GM23338 (cell line): ENCODE results near the gene TNFRSF21. TPM values are rescaled to one million over a fixed set of nuclear protein-coding genes. Genes with fewer than 3 reads are reported as not detected.
A peak's percentile ranks its signal among the peaks of the same experiment; 100 is the strongest.
"Not testable (repeated sequence)": the region's sequence is repeated elsewhere in the genome, so short reads cannot be mapped to it uniquely, and the experiment has no call there.

Experiments used
- ATAC-seq: fragments of 200-7000 bp; cut with Tn5 transposase; 3 replicates; pipeline ENCODE4 v1.9.1; 2020
- DNase-seq: peaks from one replicate; pipeline ENCODE4 v3.0.0-alpha.2; 2015; ENCODE audit warnings: low spot score
- H2AFZ ChIP-seq: fragments of 200-600 bp; sonication (generic); 2 replicates; pipeline ENCODE4 v1.8.0; 2016; ENCODE audit warnings: antibody characterized with exemption, mild to moderate bottlenecking, moderate library complexity
- H3F3A ChIP-seq: fragments of 200-600 bp; sonication (generic); replicated peaks from 2 replicates; pipeline ENCODE4 v1.8.0; 2017; ENCODE audit warnings: antibody characterized with exemption, mixed run types, low read depth
- H3K27ac ChIP-seq: fragments of 200-600 bp; sonication (generic); 2 replicates; pipeline ENCODE4 v1.6.1; 2016; ENCODE audit warnings: low read depth
- H3K27me3 ChIP-seq: fragments of 200-600 bp; sonication (generic); 2 replicates; pipeline ENCODE4 v1.8.0; 2016; ENCODE audit warnings: mild to moderate bottlenecking, mixed run types, moderate library complexity; ENCODE audit not compliant: insufficient read depth
- H3K36me3 ChIP-seq: fragments of 200-600 bp; sonication (generic); 2 replicates; pipeline ENCODE4 v1.8.0; 2016; ENCODE audit warnings: mild to moderate bottlenecking; ENCODE audit not compliant: insufficient read depth
- H3K4me1 ChIP-seq: fragments of 200-600 bp; sonication (generic); 2 replicates; pipeline ENCODE4 v1.8.0; 2016; ENCODE audit warnings: mild to moderate bottlenecking, moderate library complexity; ENCODE audit not compliant: insufficient read depth
- H3K4me2 ChIP-seq: fragments of 200-600 bp; sonication (generic); 2 replicates; pipeline ENCODE4 v1.7.1; 2017; ENCODE audit warnings: mixed run types
- H3K4me3 ChIP-seq: fragments of 200-600 bp; sonication (generic); 2 replicates; pipeline ENCODE4 v1.6.1; 2016; ENCODE audit warnings: mixed run types
- H3K79me2 ChIP-seq: fragments of 200-600 bp; sonication (generic); replicated peaks from 2 replicates; pipeline ENCODE4 v1.8.0; 2017; ENCODE audit warnings: mild to moderate bottlenecking; ENCODE audit not compliant: insufficient read depth
- H3K9me2 ChIP-seq: fragments of 200-600 bp; sonication (generic); 2 replicates; pipeline ENCODE4 v1.8.0; 2017; ENCODE audit not compliant: insufficient read depth
- H4K20me1 ChIP-seq: fragments of 200-600 bp; sonication (generic); replicated peaks from 2 replicates; pipeline ENCODE4 v1.8.0; 2017; ENCODE audit warnings: mild to moderate bottlenecking; ENCODE audit not compliant: insufficient read depth
- H3K27ac Mint-ChIP-seq: 2 replicates; pipeline ENCODE4 v1.8.0; 2020; ENCODE audit warnings: inconsistent platforms, mild to moderate bottlenecking, moderate library complexity, mixed read lengths
- H3K27me3 Mint-ChIP-seq: 3 replicates; pipeline ENCODE4 v1.8.0; 2022; ENCODE audit warnings: low read depth, mild to moderate bottlenecking, moderate library complexity, mixed read lengths, inconsistent platforms; ENCODE audit not compliant: insufficient read depth, poor library complexity
- H3K36me3 Mint-ChIP-seq: 3 replicates; pipeline ENCODE4 v1.8.0; 2021; ENCODE audit warnings: low read depth, mild to moderate bottlenecking, inconsistent platforms, moderate library complexity, mixed read lengths
- H3K4me1 Mint-ChIP-seq: 3 replicates; pipeline ENCODE4 v1.8.0; 2020; ENCODE audit warnings: mild to moderate bottlenecking, inconsistent platforms, mixed read lengths
- H3K4me3 Mint-ChIP-seq: 3 replicates; pipeline ENCODE4 v1.8.0; 2021; ENCODE audit warnings: moderate library complexity, mild to moderate bottlenecking, inconsistent platforms, mixed read lengths
- H3K9me3 Mint-ChIP-seq: 3 replicates; pipeline ENCODE4 v1.8.0; 2020; ENCODE audit warnings: moderate library complexity, mild to moderate bottlenecking, inconsistent platforms, mixed read lengths
- CTCF ChIP-seq, 2 experiments: fragments of 200-600 bp in 1 of 2; sonication (generic) in 1 of 2; conservative IDR thresholded peaks; 2 replicates each; pipeline versions ENCODE4 v1.5.1 to v1.6.1; 2016 to 2017; ENCODE audit warnings: antibody characterized with exemption in 2 of 2, low read depth in 2 of 2, mild to moderate bottlenecking in 2 of 2, moderate library complexity in 1 of 2
- JUNB ChIP-seq: IDR thresholded peaks from one replicate; pipeline ENCODE4 v1.6.1; 2016; ENCODE audit warnings: antibody characterized with exemption; ENCODE audit not compliant: unreplicated experiment
- REST ChIP-seq: IDR thresholded peaks from one replicate; pipeline ENCODE4 v1.6.1; 2018; ENCODE audit warnings: antibody characterized with exemption; ENCODE audit not compliant: unreplicated experiment
- polyA plus RNA-seq: library from polyadenylated mRNA; unstranded; fragments of >200 nt; fragmentation: Nextera tagmentation; extraction: Ambion mirVana; gene quantifications from 2 replicates; pipeline ENCODE4 v1.2.1, GENCODE V29; 2016
- total RNA-seq: library from RNA; depleted of rRNA; stranded (reverse); fragments of >200 nt; shearing (Covaris generic); gene quantifications from 2 replicates; pipeline ENCODE4 v1.2.3, GENCODE V29; 2014

Gene TNFRSF21
- total and polyA plus RNA-seq, 2 experiments from 2014 or later = 22.1 to 48.1 TPM

GRCh38 chr6:47275132-47275531 is 34.6 kb downstream of the TNFRSF21 start:
- not testable (repeated sequence) for H3K4me3 ChIP-seq, ATAC-seq, H2AFZ ChIP-seq, H3K4me3 Mint-ChIP-seq, H3K9me2 ChIP-seq, H3K9me3 Mint-ChIP-seq, H3K27me3 ChIP-seq, H3K27ac ChIP-seq, H3F3A ChIP-seq, H3K4me2 ChIP-seq, H3K27ac Mint-ChIP-seq, H3K27me3 Mint-ChIP-seq, H3K4me1 Mint-ChIP-seq, DNase-seq
- H3K36me3 ChIP-seq = peaks cover 17% of the 10 kb centered on the region; the same call in 1 of the 2 replicates
- peaks cover 33% of the 10 kb centered on the region for H4K20me1 ChIP-seq
- H3K4me1 ChIP-seq = peaks cover 10% of the 10 kb centered on the region
- peaks cover 90% of the 10 kb centered on the region for H3K79me2 ChIP-seq
- peaks cover 50% of the 10 kb centered on the region for H3K36me3 Mint-ChIP-seq

- no peak overlapping the region for H3K4me3 ChIP-seq
- Mint-ChIP-seq H3K4me3 (no peak overlapping the region), H3K9me3 (no peaks in the 10 kb centered on the region), H3K4me1 (peaks cover 22% of the 10 kb centered on the region), H3K27ac (0 out of 2 replicates have a peak overlapping the region, but pooled peaks have one; percentile 8), H3K36me3 (peaks cover 22% of the 10 kb centered on the region), H3K27me3 (peaks cover 2% of the 10 kb centered on the region)
- H3K27me3 ChIP-seq = no peaks in the 10 kb centered on the region
- H3K9me2 ChIP-seq = no peaks in the 10 kb centered on the region
- peaks cover 17% of the 10 kb centered on the region for H3K4me1 ChIP-seq
- no peak overlapping the region for H2AFZ ChIP-seq
- no peaks in the 10 kb centered on the region for H3F3A ChIP-seq
- H3K4me2 ChIP-seq = no peak overlapping the region
- TF ChIP-seq REST = no peak
- TF ChIP-seq JUNB = no peak
- H3K36me3 ChIP-seq = peaks cover 7% of the 10 kb centered on the region; the same call in 1 of the 2 replicates
- DNase-seq = no peak
- H3K27ac ChIP-seq = no peak overlapping the region
- peaks cover 55% of the 10 kb centered on the region for H4K20me1 ChIP-seq
- peaks cover 93% of the 10 kb centered on the region for H3K79me2 ChIP-seq
- ATAC-seq = no peak
Observed at GRCh38 chr6:47268572-47269187, 41.0 kb downstream of the TNFRSF21 start.

- Mint-ChIP-seq H3K9me3 (no peaks in the 10 kb centered on the region), H3K4me3 (no peak overlapping the region), H3K27ac (no peak overlapping the region), H3K4me1 (peaks cover 22% of the 10 kb centered on the region), H3K36me3 (peaks cover 26% of the 10 kb centered on the region), H3K27me3 (peaks cover 2% of the 10 kb centered on the region)
- Histone ChIP-seq H3K4me2 (no peak overlapping the region; the same call in 1 of the 2 replicates), H3K4me3 (no peak overlapping the region), H3K36me3 (peaks cover 7% of the 10 kb centered on the region; the same call in 1 of the 2 replicates), H3F3A (no peaks in the 10 kb centered on the region), H4K20me1 (peaks cover 50% of the 10 kb centered on the region), H3K27me3 (no peaks in the 10 kb centered on the region), H3K4me1 (peaks cover 13% of the 10 kb centered on the region), H3K27ac (no peak overlapping the region), H3K9me2 (no peaks in the 10 kb centered on the region), H3K79me2 (peaks cover 92% of the 10 kb centered on the region), H2AFZ (no peak overlapping the region)
- ATAC-seq = no peak
- no peak for DNase-seq
- no peak for TF ChIP-seq JUNB
- TF ChIP-seq CTCF (conservative IDR thresholded peaks at IDR 0.05; ENCODE audit: low read depth in 2 of 2) = no peak
Observed at GRCh38 chr6:47267301-47267700, 42.4 kb downstream of the TNFRSF21 start.
